Kidney epithelial cell (primary cell): ENCODE results near the gene B3GNT8. TPM values are rescaled to one million over a fixed set of nuclear protein-coding genes. Genes with fewer than 3 reads are reported as not detected.

ENCODE experiments used
- DNase-seq: peaks from one replicate; pipeline ENCODE4 v3.0.0-alpha.2; 2010; ENCODE audit warnings: low read depth
- H3K27me3 ChIP-seq: 2 replicates; pipeline ENCODE4 v1.6.0; 2011; ENCODE audit warnings: low read length; ENCODE audit not compliant: control insufficient read depth, insufficient read depth
- H3K36me3 ChIP-seq: 2 replicates; pipeline ENCODE4 v1.5.1; 2011; ENCODE audit warnings: low read length; ENCODE audit not compliant: control insufficient read depth, insufficient read depth
- H3K4me3 ChIP-seq: 2 replicates; pipeline ENCODE4 v1.5.1; 2011; ENCODE audit warnings: low read depth, mild to moderate bottlenecking, control low read depth, low read length
- total RNA-seq: library from RNA; depleted of rRNA; stranded (reverse); fragments of >200 nt; gene quantifications from 2 replicates; pipeline ENCODE4 v1.2.3, GENCODE V29; 2015
- TF ChIP-seq, protein P1 (sequence below): IDR thresholded peaks from 2 replicates; pipeline ENCODE4 v1.5.1; 2011; ENCODE audit warnings: mild to moderate bottlenecking, moderate library complexity, low read length, control low read depth, inconsistent platforms; ENCODE audit not compliant: insufficient read depth, poor library complexity, severe bottlenecking

B3GNT8 gene
- total RNA-seq, 1 donor from 2014 or later = 1.2 TPM

DNA sequence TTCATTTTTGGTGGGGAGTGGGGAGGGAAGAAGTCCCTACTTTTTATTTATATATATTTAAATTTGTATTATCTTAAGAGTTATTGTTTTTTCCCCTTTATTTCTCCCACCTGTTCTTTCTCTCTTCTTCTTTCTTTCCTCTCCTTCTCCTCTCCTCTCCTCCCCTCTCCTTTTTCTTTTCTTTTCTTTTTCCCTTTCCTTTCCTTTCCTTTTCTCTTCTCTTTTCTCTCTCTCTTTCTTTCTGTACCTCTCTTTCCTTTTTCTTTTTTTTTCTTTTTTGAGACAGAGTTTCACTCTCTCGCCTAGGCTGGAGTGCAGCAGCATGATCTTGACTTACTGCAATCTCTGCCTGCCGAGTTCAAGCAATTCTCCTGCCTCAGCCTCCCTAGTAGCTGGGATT lies 27.6 kb downstream of the B3GNT8 start:
- Histone ChIP-seq H3K27me3 (no peaks in the 10 kb centered on the region), H3K4me3 (no peak overlapping the region), H3K36me3 (no peaks in the 10 kb centered on the region)
- no peak for DNase-seq
- TF ChIP-seq, protein P1, sequence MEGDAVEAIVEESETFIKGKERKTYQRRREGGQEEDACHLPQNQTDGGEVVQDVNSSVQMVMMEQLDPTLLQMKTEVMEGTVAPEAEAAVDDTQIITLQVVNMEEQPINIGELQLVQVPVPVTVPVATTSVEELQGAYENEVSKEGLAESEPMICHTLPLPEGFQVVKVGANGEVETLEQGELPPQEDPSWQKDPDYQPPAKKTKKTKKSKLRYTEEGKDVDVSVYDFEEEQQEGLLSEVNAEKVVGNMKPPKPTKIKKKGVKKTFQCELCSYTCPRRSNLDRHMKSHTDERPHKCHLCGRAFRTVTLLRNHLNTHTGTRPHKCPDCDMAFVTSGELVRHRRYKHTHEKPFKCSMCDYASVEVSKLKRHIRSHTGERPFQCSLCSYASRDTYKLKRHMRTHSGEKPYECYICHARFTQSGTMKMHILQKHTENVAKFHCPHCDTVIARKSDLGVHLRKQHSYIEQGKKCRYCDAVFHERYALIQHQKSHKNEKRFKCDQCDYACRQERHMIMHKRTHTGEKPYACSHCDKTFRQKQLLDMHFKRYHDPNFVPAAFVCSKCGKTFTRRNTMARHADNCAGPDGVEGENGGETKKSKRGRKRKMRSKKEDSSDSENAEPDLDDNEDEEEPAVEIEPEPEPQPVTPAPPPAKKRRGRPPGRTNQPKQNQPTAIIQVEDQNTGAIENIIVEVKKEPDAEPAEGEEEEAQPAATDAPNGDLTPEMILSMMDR = no peak

DNA sequence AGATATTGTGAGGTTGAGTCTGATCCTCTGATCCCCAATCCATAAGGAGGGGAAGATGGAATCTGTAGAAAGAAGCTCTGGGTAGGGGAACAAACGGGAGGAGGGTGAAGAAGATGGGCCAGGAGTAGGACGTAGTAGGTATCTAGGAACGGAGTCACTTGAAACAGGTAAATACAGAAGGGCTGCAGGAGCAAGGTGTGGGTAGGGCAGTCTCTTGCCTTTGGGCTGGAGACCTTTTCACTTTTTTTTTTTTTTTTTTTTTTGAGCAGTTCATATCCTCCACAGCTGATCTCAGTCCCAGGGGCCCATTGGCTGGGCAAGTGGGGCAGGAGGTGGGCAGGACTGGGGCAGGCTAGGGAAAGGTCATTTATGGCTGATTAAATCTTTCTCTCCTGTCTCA lies 28.1 kb downstream of the B3GNT8 start:
- Histone ChIP-seq H3K4me3 (no peak overlapping the region), H3K27me3 (no peaks in the 10 kb centered on the region), H3K36me3 (no peaks in the 10 kb centered on the region)
- DNase-seq = no peak
- TF ChIP-seq, protein P1 = no peak

DNA sequence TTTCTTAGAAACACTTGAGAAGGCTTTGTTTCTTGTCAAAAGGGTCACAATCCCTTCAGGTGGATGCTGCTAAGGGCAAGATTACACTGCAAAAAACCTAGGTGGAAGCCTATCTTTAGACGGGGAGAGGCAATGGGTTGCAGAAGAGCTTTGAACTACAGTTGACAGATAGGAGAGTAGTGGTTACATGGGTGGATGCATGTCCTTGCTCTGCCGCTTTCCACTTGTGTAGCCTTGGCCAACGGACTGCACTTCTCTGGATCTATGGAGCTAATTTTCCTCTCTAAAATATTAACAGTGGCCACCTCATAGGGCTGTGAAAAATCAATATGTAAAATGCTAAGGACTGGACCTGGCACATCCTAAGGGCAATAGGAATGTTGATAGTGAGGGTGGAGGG lies 28.6 kb downstream of the B3GNT8 start:
- DNase-seq = no peak
- TF ChIP-seq, protein P1 = no peak
- H3K27me3 ChIP-seq = no peaks in the 10 kb centered on the region
- no peaks in the 10 kb centered on the region for H3K36me3 ChIP-seq
- peak overlapping the region; percentile 74 for H3K4me3 ChIP-seq

DNA sequence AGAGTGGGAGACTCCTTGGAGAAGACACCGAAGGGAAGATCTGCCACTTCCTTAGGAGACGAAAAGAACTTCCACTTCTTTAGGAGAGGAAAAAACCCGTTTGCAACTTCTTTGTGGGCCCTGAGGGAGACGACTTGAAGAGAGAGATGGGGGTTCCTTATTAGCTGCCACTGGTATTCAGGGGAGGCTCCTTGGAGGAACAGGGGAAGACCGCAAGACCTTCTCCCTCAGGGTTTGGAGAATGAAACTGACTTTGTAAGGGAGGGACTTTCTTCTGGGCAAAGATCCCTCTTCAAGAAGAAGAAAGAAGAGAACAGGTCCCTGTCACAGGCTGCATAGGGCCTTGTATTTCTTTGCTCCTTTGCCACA lies 29.1 kb downstream of the B3GNT8 start:
- DNase-seq = no peak
- peak overlapping the region; percentile 74 for H3K4me3 ChIP-seq
- H3K36me3 ChIP-seq = no peaks in the 10 kb centered on the region

DNA sequence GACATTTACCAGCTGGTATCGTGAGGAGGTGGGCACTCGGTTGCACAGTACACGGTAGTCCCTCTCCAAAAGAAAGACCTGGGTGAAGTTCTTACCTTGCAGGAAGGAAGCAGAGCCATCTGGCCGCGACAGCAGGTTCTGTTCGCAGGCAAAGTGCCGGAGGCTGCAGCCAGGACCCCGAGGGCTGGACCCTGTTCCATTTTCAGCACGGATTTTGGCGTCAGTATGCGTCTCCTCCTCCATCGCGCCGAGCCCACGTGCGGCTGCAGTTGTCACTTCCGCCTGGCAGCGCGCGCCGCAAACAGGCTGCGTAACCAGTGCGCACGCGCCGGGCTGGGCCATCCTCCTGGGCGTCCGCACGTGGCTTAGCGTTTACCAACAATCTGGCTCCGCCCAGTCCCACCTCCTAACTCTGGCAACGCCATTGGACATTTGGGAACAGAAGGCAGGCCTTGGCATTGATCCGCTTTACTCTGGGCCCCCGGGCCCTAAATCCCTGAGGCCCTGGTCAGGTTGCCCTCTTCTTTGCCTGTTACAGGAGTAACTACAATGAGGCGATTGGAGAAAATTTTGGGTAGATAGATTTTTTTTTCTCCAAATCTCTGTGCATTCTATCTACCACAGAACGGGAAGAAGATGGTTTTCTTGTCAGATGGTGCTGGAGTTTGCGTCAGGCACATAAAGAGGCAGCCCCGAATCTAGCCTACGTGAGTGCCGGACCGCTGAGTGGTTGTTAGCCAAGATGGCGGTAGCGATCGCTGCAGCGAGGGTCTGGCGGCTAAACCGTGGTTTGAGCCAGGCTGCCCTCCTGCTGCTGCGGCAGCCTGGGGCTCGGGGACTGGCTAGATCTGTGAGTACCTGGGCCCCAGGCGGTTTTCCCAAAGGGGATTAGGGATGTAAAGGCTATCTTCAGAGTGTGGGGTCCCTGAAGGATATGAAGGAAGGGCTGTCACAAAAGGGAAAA lies 29.8 kb downstream of the B3GNT8 start, which contains the start of the genes BCKDHA and EXOSC5:
Gene BCKDHA, plus strand, starts transcription at position 733 of the 964 bp plus-strand sequence. Its CDS starts 10 bp downstream, at position 743.
Gene EXOSC5, minus strand, starts transcription at position 274 of the 964 bp plus-strand sequence. Its CDS starts 31 bp downstream, at position 243.
- no peaks in the 10 kb centered on the region for H3K27me3 ChIP-seq
- peak; percentile 98 for DNase-seq
- H3K36me3 ChIP-seq = no peaks in the 10 kb centered on the region
- peak within 1 kb of the TSS; percentile 74 for H3K4me3 ChIP-seq
- TF ChIP-seq, protein P1 = no peak

More for the DNA sequence above, 29.1 kb downstream of the B3GNT8 start:
- no peaks in the 10 kb centered on the region for H3K27me3 ChIP-seq
- TF ChIP-seq, protein P1 = no peak
